ENCODE results near the gene MAP4K5.

DNA sequence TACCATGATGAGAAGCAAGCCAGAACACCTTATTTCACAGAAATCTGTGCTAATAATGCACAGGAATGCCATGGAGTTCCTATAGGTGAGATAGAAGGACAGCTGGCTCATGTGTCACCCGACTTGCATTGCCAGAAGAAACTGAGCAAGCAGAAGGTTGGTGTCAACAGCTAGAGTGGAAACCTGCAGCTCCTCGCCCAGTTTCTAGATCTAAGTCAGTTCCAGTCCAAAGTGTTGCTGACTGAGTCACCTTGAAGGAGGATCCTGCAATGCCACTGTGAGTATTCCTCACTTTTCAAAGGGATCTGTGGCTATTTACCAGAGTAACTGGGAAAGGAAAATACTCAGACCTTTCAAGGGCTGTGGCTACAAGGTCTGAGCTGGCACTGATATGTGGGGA lies 152.8 kb downstream of the MAP4K5 start:
- TF ChIP-seq GATA2 (IDR thresholded peaks at IDR 0.05; ENCODE audit: low read depth, low read length) (no peak), GATA3 (IDR thresholded peaks at IDR 0.05; ENCODE audit: low read depth, low read length) (no peak)

Measured in SH-SY5Y (cell line).